Activated CD8-positive, alpha-beta T cell treated with anti-CD3 and anti-CD28 coated beads, Interleukin-2, amount 10 ng/mL, durations not matched to agents 7 days and 5 days (primary cell): ENCODE data around the gene CENPVL1. TPM values are rescaled to one million over a fixed set of nuclear protein-coding genes. Genes with fewer than 3 reads are reported as not detected.

ENCODE experiments used
- ATAC-seq: fragments of 150-1000 bp; cut with Tn5 transposase; one replicate; pipeline ENCODE4 v1.10.0; 2021; ENCODE audit warnings: moderate library complexity
- CTCF ChIA-PET: fragments of 350-600 bp; sonication (Branson Sonifier 250); formaldehyde crosslinking; loops from one replicate; lab custom pipeline; 2021; ENCODE audit warnings: antibody characterized with exemption; lab: Charles Lee
- POLR2A ChIA-PET: fragments of 350-600 bp; sonication (Branson Sonifier 250); formaldehyde crosslinking; loops from one replicate; lab custom pipeline; 2021; ENCODE audit warnings: antibody characterized with exemption; lab: Charles Lee
- DNase-seq: peaks from one replicate; pipeline ENCODE4 v3.0.0-alpha.2; 2020
- H3K27ac Mint-ChIP-seq: one replicate; pipeline ENCODE4 v1.8.0; 2021; ENCODE audit warnings: mild to moderate bottlenecking, mixed read lengths
- H3K27me3 Mint-ChIP-seq: one replicate; pipeline ENCODE4 v1.8.0; 2021; ENCODE audit warnings: low read depth, mixed read lengths
- H3K36me3 Mint-ChIP-seq: one replicate; pipeline ENCODE4 v1.8.0; 2021; ENCODE audit warnings: low read depth, mixed read lengths
- H3K4me1 Mint-ChIP-seq: one replicate; pipeline ENCODE4 v1.8.0; 2021; ENCODE audit warnings: low read depth, mixed read lengths
- H3K4me3 Mint-ChIP-seq: one replicate; pipeline ENCODE4 v1.8.0; 2021; ENCODE audit warnings: mild to moderate bottlenecking, mixed read lengths
- H3K9me3 Mint-ChIP-seq: one replicate; pipeline ENCODE4 v1.8.0; 2022; ENCODE audit warnings: mixed read lengths; ENCODE audit not compliant: insufficient read depth
- total RNA-seq, 2 experiments: library from RNA; stranded (reverse); gene quantifications; one replicate each; pipeline ENCODE4 v1.2.3, GENCODE V29; 2021

CENPVL1 gene
- total RNA-seq, 2 experiments from 2014 or later: not detected

GRCh38 chrX:51743179-51743957, 33.1 kb downstream of the CENPVL1 start, which contains the start of gene GSPT2:
GSPT2 (plus strand) TSS chrX:51743442; CDS start chrX:51743627, 185 bp downstream.
- peaks cover 35% of the 10 kb centered on the region for H3K36me3 Mint-ChIP-seq
- peak; percentile 80 for DNase-seq
- no peaks in the 10 kb centered on the region for H3K27me3 Mint-ChIP-seq
- ChIA-PET CTCF (no interaction called here), POLR2A (no interaction called here)
- peak; percentile 94 for ATAC-seq
- peaks cover 23% of the 10 kb centered on the region for H3K4me1 Mint-ChIP-seq
- peaks cover 6% of the 10 kb centered on the region for H3K9me3 Mint-ChIP-seq
- peak within 1 kb of the TSS; percentile 90 for H3K27ac Mint-ChIP-seq
- peak within 1 kb of the TSS; percentile 87 for H3K4me3 Mint-ChIP-seq

GRCh38 chrX:51747671-51748070, 37.4 kb downstream of the CENPVL1 start:
- CTCF ChIA-PET: no interaction called here
- Mint-ChIP-seq H3K27ac (no peak overlapping the region), H3K4me1 (peaks cover 23% of the 10 kb centered on the region), H3K27me3 (no peaks in the 10 kb centered on the region), H3K36me3 (peaks cover 35% of the 10 kb centered on the region), H3K4me3 (no peak overlapping the region), H3K9me3 (peaks cover 6% of the 10 kb centered on the region)
- POLR2A ChIA-PET: no interaction called here
- DNase-seq (no peak), ATAC-seq (no peak)

DNA sequence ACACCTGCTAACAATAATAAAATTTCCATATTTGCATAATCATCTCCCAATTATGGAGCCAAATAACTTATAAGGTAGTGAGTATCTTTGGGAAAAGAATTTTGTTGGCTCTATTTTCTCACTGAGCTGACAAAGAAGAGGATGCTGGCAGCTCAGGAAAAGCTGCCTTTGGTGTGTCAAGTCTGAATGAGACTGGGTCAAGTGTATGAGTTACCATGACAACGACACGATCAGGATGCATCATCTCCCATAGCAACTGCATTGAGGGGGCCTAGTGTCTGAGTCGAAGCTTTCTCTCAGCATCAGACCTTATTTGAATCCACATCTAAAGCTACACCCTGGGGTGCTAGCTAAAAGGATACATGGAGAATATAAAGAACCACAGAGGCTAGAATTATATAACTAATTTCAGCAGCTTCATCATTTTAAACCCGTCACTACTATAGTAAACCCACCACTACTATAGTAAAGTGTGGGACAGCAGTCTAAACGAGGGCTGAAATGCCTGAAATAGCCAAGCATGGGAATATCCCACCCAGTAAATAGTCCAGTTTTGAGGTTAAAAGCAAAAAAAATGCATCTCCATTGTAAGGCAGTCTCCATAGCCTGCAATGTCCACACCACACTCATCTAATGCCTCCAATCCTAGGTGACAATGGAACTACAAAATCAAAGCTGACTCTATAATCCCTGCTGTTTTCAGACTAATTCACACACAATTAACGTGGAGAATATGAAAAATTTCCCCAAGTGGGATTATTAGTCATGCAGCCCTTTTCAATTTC, 48.9 kb downstream of the CENPVL1 start:
- ChIA-PET CTCF (no interaction called here), POLR2A (no interaction called here)
- no peaks in the 10 kb centered on the region for H3K36me3 Mint-ChIP-seq
- no peak for ATAC-seq
- H3K4me3 Mint-ChIP-seq: no peak overlapping the region
- no peak overlapping the region for H3K27ac Mint-ChIP-seq
- peaks cover 4% of the 10 kb centered on the region for H3K27me3 Mint-ChIP-seq
- no peaks in the 10 kb centered on the region for H3K4me1 Mint-ChIP-seq
- no peak for DNase-seq
- H3K9me3 Mint-ChIP-seq: no peaks in the 10 kb centered on the region

GRCh38 chrX:51760657-51761056, 50.3 kb downstream of the CENPVL1 start:
- no peak overlapping the region for H3K4me3 Mint-ChIP-seq

More at GRCh38 chrX:51760657-51761056, 50.3 kb downstream of the CENPVL1 start:
- POLR2A ChIA-PET: no interaction called here
- Mint-ChIP-seq H3K27me3 (peaks cover 2% of the 10 kb centered on the region), H3K4me1 (no peaks in the 10 kb centered on the region), H3K9me3 (no peaks in the 10 kb centered on the region), H3K27ac (no peak overlapping the region), H3K36me3 (no peaks in the 10 kb centered on the region)
- ATAC-seq (no peak), DNase-seq (no peak)
- CTCF ChIA-PET: no interaction called here

Other genes starting within 250 kb of the CENPVL1 start
- under 1 TPM; 0.29 to 0.47 TPM for gene NUDT11, start 213.9 kb upstream of the CENPVL1 start, total RNA-seq
- gene CENPVL3, start 91.6 kb upstream of the CENPVL1 start, total RNA-seq: not detected
- gene CENPVL2, start 27.7 kb upstream of the CENPVL1 start, total RNA-seq: not detected
- 10 to 100 TPM; 11.9 to 13.3 TPM for gene GSPT2, start 32.9 kb downstream of the CENPVL1 start, total RNA-seq
- gene MAGED1, start 183.1 kb downstream of the CENPVL1 start, total RNA-seq: 10 to 100 TPM; 42.6 to 45.0 TPM